HepG2 (cell line): ENCODE measurements around the gene DPM2. TPM values are rescaled to one million over a fixed set of nuclear protein-coding genes. Genes with fewer than 3 reads are reported as not detected.

Experiments
- ATF1 ChIP-seq: IDR thresholded peaks from 2 replicates; pipeline ENCODE4 v1.6.1; 2016; ENCODE audit warnings: mild to moderate bottlenecking, control low read depth
- CBFB ChIP-seq: sonication (generic); formaldehyde crosslinking; IDR thresholded peaks from 2 replicates; pipeline ENCODE4 v1.4.0; 2020; ENCODE audit warnings: missing genetic modification reagents
- CHCHD3 ChIP-seq: sonication (generic); formaldehyde crosslinking; IDR thresholded peaks from 2 replicates; pipeline ENCODE4 v1.8.0; 2022; ENCODE audit warnings: mild to moderate bottlenecking, missing genetic modification reagents, moderate library complexity
- CHD4 ChIP-seq: fragments of 200-600 bp; sonication (generic); IDR thresholded peaks from 2 replicates; pipeline ENCODE4 v1.7.0; 2017; ENCODE audit warnings: mild to moderate bottlenecking, low read length, borderline replicate concordance
- ETV6 ChIP-seq: sonication (generic); formaldehyde crosslinking; conservative IDR thresholded peaks from 2 replicates; pipeline ENCODE4 v1.4.0; 2020; ENCODE audit warnings: missing genetic modification reagents
- FOXA1 ChIP-seq, 2 experiments: fragments of 450-650 bp in 1 of 2; sonication (generic) in 1 of 2; formaldehyde crosslinking in 1 of 2; IDR thresholded peaks; 2 replicates each; pipeline versions ENCODE4 v1.4.0 to v1.6.1; 2016 to 2020; ENCODE audit warnings: missing genetic modification reagents in 1 of 2
- HNRNPH1 ChIP-seq: fragments of 200-400 bp; formaldehyde crosslinking; optimal IDR thresholded peaks from 2 replicates; pipeline ENCODE3; 2017; ENCODE audit warnings: mild to moderate bottlenecking, low read depth, low read length
- IRF2 ChIP-seq: IDR thresholded peaks from 2 replicates; pipeline ENCODE4 v1.6.1; 2018; ENCODE audit warnings: missing genetic modification reagents, missing compliant biosample characterization
- MIER2 ChIP-seq: IDR thresholded peaks from 2 replicates; pipeline ENCODE4 v1.6.1; 2016; ENCODE audit warnings: missing biosample characterization, missing genetic modification reagents
- NFYB ChIP-seq: sonication (generic); formaldehyde crosslinking; IDR thresholded peaks from 2 replicates; pipeline ENCODE4 v1.4.0; 2020; ENCODE audit warnings: missing genetic modification reagents
- PHF21A ChIP-seq: sonication (generic); formaldehyde crosslinking; IDR thresholded peaks from 2 replicates; pipeline ENCODE4 v1.5.0; 2020; ENCODE audit warnings: mild to moderate bottlenecking, missing genetic modification reagents
- RFX5 ChIP-seq: IDR thresholded peaks from 2 replicates; pipeline ENCODE4 v1.6.1; 2011; ENCODE audit warnings: low read depth, low read length, improper control_type of control experiment
- SP5 ChIP-seq: IDR thresholded peaks from 2 replicates; pipeline ENCODE4 v1.6.1; 2016; ENCODE audit warnings: low read depth, borderline replicate concordance
- TGIF2 ChIP-seq: IDR thresholded peaks from 2 replicates; pipeline ENCODE4 v1.6.1; 2016; ENCODE audit warnings: control low read depth, missing compliant biosample characterization
- TP53 ChIP-seq: sonication (generic); formaldehyde crosslinking; conservative IDR thresholded peaks from 2 replicates; pipeline ENCODE4 v1.4.0; 2020; ENCODE audit warnings: missing genetic modification reagents
- ZFP36L2 ChIP-seq: sonication (generic); formaldehyde crosslinking; IDR thresholded peaks from 2 replicates; pipeline ENCODE4 v1.4.0; 2020; ENCODE audit warnings: missing genetic modification reagents
- ZNF331 ChIP-seq: sonication (generic); formaldehyde crosslinking; IDR thresholded peaks from 2 replicates; pipeline ENCODE4 v1.4.0; 2020; ENCODE audit warnings: missing genetic modification reagents
- ZNF432 ChIP-seq: sonication (generic); formaldehyde crosslinking; IDR thresholded peaks from 2 replicates; pipeline ENCODE4 v1.5.0; 2020; ENCODE audit warnings: missing genetic modification reagents, mild to moderate bottlenecking, borderline replicate concordance
- ZNF614 ChIP-seq: IDR thresholded peaks from 2 replicates; pipeline ENCODE4 v1.6.1; 2018; ENCODE audit warnings: missing biosample characterization, missing genetic modification reagents, inconsistent platforms, borderline replicate concordance
- ZNF713 ChIP-seq: sonication (generic); formaldehyde crosslinking; IDR thresholded peaks from 2 replicates; pipeline ENCODE4 v1.4.0; 2020; ENCODE audit warnings: mild to moderate bottlenecking, missing genetic modification reagents
- ZSCAN9 ChIP-seq: IDR thresholded peaks from 2 replicates; pipeline ENCODE4 v1.6.1; 2016; ENCODE audit warnings: borderline replicate concordance
- polyA plus RNA-seq, 8 experiments: library from polyadenylated mRNA; depleted of rRNA in 3 of 8; stranded (reverse) in 7 of 8; unstranded in 1 of 8; fragments of >200 nt; fragmentation: Illumina TruSeq in 4 of 8; extraction: Trizol in 4 of 8; gene quantifications; 2 replicates each; pipeline versions ENCODE4 v1.2.1 to v1.2.3, GENCODE V29; 2011 to 2016; ENCODE audit warnings: low read depth in 4 of 8, missing spikeins in 1 of 8, mixed read lengths in 1 of 8; ENCODE audit not compliant: insufficient read depth in 1 of 8
- total RNA-seq, 5 experiments: library from RNA; depleted of rRNA; stranded (reverse); fragments of >200 nt; fragmentation: Illumina TruSeq; extraction: Trizol; gene quantifications; 2 replicates each; pipeline ENCODE4 v1.2.3, GENCODE V29; 2016; ENCODE audit warnings: low read depth in 1 of 5
- TF ChIP-seq, protein P1 (sequence below): IDR thresholded peaks from 2 replicates; pipeline ENCODE4 v1.6.1; 2016; ENCODE audit warnings: mild to moderate bottlenecking
- TF ChIP-seq, protein P2 (sequence below): sonication (generic); formaldehyde crosslinking; IDR thresholded peaks from 2 replicates; pipeline ENCODE4 v1.4.0; 2020; ENCODE audit warnings: missing genetic modification reagents, borderline replicate concordance
- TF ChIP-seq, protein P3 (sequence below): sonication (generic); formaldehyde crosslinking; IDR thresholded peaks from 2 replicates; pipeline ENCODE4 v1.5.0; 2020; ENCODE audit warnings: mild to moderate bottlenecking, missing genetic modification reagents
- TF ChIP-seq, protein P4 (sequence below): sonication (generic); formaldehyde crosslinking; conservative IDR thresholded peaks from 2 replicates; pipeline ENCODE4 v1.8.0; 2022; ENCODE audit warnings: missing genetic modification reagents

DPM2 gene
- total and polyA plus RNA-seq, 2 of the 13 experiments (the other 11 are each of a cell fraction or from before 2014, with no cell fraction given) = 24.8 to 35.3 TPM

- TF ChIP-seq, protein P1, sequence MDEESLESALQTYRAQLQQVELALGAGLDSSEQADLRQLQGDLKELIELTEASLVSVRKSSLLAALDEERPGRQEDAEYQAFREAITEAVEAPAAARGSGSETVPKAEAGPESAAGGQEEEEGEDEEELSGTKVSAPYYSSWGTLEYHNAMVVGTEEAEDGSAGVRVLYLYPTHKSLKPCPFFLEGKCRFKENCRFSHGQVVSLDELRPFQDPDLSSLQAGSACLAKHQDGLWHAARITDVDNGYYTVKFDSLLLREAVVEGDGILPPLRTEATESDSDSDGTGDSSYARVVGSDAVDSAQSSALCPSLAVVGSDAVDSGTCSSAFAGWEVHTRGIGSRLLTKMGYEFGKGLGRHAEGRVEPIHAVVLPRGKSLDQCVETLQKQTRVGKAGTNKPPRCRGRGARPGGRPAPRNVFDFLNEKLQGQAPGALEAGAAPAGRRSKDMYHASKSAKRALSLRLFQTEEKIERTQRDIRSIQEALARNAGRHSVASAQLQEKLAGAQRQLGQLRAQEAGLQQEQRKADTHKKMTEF (CRISPR knock-in tag) = peak; percentile 61; the same call in 1 of the 2 replicates
- TF ChIP-seq NFYB (CRISPR knock-in tag) (no peak), ZNF713 (CRISPR knock-in tag) (no peak), TP53 (CRISPR knock-in tag) (no peak), FOXA1 (IDR thresholded peaks at IDR 0.05) (no peak), FOXA1 (CRISPR knock-in tag; IDR thresholded peaks at IDR 0.05) (no peak), ZNF432 (CRISPR knock-in tag) (no peak), RFX5 (no peak), CHD4 (no peak; the same call in 1 of the 2 replicates), TGIF2 (CRISPR knock-in tag) (no peak), PHF21A (CRISPR knock-in tag) (no peak), ZNF331 (CRISPR knock-in tag) (no peak), ZFP36L2 (CRISPR knock-in tag) (no peak), CHCHD3 (CRISPR knock-in tag) (peak; percentile 26; the same call in 1 of the 2 replicates), ZNF614 (CRISPR knock-in tag) (no peak), HNRNPH1 (no peak), ATF1 (CRISPR knock-in tag) (peak; percentile 58; the same call in 1 of the 2 replicates), IRF2 (CRISPR knock-in tag) (peak; percentile 86), SP5 (CRISPR knock-in tag) (no peak), ZSCAN9 (CRISPR knock-in tag) (peak; percentile 13; the same call in 1 of the 2 replicates), MIER2 (no peak), CBFB (peak; percentile 96), ETV6 (peak; percentile 85)
- TF ChIP-seq, protein P2, sequence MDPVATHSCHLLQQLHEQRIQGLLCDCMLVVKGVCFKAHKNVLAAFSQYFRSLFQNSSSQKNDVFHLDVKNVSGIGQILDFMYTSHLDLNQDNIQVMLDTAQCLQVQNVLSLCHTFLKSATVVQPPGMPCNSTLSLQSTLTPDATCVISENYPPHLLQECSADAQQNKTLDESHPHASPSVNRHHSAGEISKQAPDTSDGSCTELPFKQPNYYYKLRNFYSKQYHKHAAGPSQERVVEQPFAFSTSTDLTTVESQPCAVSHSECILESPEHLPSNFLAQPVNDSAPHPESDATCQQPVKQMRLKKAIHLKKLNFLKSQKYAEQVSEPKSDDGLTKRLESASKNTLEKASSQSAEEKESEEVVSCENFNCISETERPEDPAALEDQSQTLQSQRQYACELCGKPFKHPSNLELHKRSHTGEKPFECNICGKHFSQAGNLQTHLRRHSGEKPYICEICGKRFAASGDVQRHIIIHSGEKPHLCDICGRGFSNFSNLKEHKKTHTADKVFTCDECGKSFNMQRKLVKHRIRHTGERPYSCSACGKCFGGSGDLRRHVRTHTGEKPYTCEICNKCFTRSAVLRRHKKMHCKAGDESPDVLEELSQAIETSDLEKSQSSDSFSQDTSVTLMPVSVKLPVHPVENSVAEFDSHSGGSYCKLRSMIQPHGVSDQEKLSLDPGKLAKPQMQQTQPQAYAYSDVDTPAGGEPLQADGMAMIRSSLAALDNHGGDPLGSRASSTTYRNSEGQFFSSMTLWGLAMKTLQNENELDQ (CRISPR knock-in tag) = no peak
- TF ChIP-seq, protein P3, sequence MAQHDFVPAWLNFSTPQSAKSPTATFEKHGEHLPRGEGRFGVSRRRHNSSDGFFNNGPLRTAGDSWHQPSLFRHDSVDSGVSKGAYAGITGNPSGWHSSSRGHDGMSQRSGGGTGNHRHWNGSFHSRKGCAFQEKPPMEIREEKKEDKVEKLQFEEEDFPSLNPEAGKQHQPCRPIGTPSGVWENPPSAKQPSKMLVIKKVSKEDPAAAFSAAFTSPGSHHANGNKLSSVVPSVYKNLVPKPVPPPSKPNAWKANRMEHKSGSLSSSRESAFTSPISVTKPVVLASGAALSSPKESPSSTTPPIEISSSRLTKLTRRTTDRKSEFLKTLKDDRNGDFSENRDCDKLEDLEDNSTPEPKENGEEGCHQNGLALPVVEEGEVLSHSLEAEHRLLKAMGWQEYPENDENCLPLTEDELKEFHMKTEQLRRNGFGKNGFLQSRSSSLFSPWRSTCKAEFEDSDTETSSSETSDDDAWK (CRISPR knock-in tag) = no peak
- TF ChIP-seq, protein P4, sequence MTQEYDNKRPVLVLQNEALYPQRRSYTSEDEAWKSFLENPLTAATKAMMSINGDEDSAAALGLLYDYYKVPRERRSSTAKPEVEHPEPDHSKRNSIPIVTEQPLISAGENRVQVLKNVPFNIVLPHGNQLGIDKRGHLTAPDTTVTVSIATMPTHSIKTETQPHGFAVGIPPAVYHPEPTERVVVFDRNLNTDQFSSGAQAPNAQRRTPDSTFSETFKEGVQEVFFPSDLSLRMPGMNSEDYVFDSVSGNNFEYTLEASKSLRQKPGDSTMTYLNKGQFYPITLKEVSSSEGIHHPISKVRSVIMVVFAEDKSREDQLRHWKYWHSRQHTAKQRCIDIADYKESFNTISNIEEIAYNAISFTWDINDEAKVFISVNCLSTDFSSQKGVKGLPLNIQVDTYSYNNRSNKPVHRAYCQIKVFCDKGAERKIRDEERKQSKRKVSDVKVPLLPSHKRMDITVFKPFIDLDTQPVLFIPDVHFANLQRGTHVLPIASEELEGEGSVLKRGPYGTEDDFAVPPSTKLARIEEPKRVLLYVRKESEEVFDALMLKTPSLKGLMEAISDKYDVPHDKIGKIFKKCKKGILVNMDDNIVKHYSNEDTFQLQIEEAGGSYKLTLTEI (CRISPR knock-in tag) = no peak
Measured at GRCh38 chr9:127937388-127938297, at the start of gene DPM2 (continued).
